GM18507 (cell line): ENCODE measurements around the gene LCE2B.

ENCODE experiments used
- DNase-seq: peaks from one replicate; pipeline ENCODE4 v3.0.0; 2011; ENCODE audit warnings: low read depth; ENCODE audit not compliant: insufficient read length; ENCODE audit errors: extremely low spot score
- FAIRE-seq: peaks from 2 replicates; lab custom pipeline; 2011; peaks lifted over from hg19 to GRCh38; lab: Jason Lieb, UNC

LCE2B gene

GRCh38 chr1:152725261-152725660, 39.3 kb downstream of the LCE2B start:
- FAIRE-seq (no peak), DNase-seq (no peak)

- FAIRE-seq (no peak), DNase-seq (no peak)
Measured at GRCh38 chr1:152728986-152729385, 43.1 kb downstream of the LCE2B start.

- FAIRE-seq (no peak), DNase-seq (no peak)
Measured at GRCh38 chr1:152735648-152736047, 49.7 kb downstream of the LCE2B start.
